ENCODE results near the gene ADGRV1.

Gene ADGRV1

DNA sequence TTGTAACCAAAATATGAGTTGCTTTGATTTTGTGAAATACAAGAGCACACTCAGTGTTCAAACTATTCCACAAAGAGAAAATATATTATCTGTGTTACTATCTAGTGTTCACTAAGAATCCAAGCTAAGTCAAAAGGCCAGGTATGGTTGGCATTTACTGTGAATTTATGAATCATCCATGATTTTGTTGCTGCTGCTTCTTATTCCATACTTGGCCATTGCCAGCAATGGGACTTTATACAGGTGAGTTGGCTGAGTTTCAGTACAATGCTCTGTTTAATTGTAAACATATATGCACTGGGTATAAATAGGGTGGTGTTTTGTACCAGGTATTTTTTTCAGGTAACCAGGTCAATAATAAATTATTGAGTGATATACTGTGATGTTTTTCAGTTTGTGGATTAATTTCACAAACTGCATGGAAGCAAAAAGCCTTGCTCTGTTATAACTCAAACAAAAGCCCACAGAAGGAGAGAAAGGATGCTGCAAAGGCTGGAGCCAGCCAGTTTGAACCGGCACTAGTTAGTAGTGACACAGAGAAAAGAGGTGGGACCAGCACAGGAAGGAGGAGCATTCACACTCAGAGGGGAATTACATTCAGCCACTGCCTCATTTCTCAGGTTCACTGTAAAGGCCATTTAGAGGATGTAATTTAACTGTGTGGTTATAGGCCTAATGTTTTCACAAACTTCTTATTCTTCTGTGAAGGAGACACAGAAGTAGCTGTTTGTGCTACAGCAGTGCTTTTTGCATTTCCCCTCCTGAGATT lies 381.8 kb downstream of the ADGRV1 start (continued):
- no peak for TF ChIP-seq SP2 (tag by site-specific recombination; IDR thresholded peaks at IDR 0.05)
- TF ChIP-seq, protein P1, sequence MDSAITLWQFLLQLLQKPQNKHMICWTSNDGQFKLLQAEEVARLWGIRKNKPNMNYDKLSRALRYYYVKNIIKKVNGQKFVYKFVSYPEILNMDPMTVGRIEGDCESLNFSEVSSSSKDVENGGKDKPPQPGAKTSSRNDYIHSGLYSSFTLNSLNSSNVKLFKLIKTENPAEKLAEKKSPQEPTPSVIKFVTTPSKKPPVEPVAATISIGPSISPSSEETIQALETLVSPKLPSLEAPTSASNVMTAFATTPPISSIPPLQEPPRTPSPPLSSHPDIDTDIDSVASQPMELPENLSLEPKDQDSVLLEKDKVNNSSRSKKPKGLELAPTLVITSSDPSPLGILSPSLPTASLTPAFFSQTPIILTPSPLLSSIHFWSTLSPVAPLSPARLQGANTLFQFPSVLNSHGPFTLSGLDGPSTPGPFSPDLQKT (IDR thresholded peaks at IDR 0.05; ENCODE audit: borderline replicate concordance, low read depth, low read length) = no peak
- TF ChIP-seq, protein P2, sequence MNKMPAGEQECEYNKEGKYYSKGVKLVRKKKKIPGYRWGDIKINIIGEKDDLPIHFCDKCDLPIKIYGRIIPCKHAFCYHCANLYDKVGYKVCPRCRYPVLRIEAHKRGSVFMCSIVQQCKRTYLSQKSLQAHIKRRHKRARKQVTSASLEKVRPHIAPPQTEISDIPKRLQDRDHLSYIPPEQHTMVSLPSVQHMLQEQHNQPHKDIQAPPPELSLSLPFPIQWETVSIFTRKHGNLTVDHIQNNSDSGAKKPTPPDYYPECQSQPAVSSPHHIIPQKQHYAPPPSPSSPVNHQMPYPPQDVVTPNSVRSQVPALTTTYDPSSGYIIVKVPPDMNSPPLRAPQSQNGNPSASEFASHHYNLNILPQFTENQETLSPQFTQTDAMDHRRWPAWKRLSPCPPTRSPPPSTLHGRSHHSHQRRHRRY (tag by site-specific recombination; IDR thresholded peaks at IDR 0.05) = no peak
- TF ChIP-seq, protein P3, sequence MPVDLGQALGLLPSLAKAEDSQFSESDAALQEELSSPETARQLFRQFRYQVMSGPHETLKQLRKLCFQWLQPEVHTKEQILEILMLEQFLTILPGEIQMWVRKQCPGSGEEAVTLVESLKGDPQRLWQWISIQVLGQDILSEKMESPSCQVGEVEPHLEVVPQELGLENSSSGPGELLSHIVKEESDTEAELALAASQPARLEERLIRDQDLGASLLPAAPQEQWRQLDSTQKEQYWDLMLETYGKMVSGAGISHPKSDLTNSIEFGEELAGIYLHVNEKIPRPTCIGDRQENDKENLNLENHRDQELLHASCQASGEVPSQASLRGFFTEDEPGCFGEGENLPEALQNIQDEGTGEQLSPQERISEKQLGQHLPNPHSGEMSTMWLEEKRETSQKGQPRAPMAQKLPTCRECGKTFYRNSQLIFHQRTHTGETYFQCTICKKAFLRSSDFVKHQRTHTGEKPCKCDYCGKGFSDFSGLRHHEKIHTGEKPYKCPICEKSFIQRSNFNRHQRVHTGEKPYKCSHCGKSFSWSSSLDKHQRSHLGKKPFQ (tag by site-specific recombination; IDR thresholded peaks at IDR 0.05) = peak; percentile 97
- TF ChIP-seq FEZF1 (tag by site-specific recombination; IDR thresholded peaks at IDR 0.05) = 0 out of 2 replicates have a peak, but pooled peaks have one; percentile 36
- TF ChIP-seq ZSCAN30 (tag by site-specific recombination; IDR thresholded peaks at IDR 0.05) = no peak
- no peak for TF ChIP-seq ZNF433 (tag by site-specific recombination; IDR thresholded peaks at IDR 0.05; ENCODE audit: low read depth)
- no peak for TF ChIP-seq ZBTB21 (tag by site-specific recombination; IDR thresholded peaks at IDR 0.05)
- no peak for TF ChIP-seq ZNF777 (tag by site-specific recombination; IDR thresholded peaks at IDR 0.05; ENCODE audit: borderline replicate concordance)
- TF ChIP-seq, protein P4, sequence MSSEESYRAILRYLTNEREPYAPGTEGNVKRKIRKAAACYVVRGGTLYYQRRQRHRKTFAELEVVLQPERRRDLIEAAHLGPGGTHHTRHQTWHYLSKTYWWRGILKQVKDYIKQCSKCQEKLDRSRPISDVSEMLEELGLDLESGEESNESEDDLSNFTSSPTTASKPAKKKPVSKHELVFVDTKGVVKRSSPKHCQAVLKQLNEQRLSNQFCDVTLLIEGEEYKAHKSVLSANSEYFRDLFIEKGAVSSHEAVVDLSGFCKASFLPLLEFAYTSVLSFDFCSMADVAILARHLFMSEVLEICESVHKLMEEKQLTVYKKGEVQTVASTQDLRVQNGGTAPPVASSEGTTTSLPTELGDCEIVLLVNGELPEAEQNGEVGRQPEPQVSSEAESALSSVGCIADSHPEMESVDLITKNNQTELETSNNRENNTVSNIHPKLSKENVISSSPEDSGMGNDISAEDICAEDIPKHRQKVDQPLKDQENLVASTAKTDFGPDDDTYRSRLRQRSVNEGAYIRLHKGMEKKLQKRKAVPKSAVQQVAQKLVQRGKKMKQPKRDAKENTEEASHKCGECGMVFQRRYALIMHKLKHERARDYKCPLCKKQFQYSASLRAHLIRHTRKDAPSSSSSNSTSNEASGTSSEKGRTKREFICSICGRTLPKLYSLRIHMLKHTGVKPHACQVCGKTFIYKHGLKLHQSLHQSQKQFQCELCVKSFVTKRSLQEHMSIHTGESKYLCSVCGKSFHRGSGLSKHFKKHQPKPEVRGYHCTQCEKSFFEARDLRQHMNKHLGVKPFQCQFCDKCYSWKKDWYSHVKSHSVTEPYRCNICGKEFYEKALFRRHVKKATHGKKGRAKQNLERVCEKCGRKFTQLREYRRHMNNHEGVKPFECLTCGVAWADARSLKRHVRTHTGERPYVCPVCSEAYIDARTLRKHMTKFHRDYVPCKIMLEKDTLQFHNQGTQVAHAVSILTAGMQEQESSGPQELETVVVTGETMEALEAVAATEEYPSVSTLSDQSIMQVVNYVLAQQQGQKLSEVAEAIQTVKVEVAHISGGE (tag by site-specific recombination; conservative IDR thresholded peaks at IDR 0.05; ENCODE audit: low read depth) = peak; percentile 63; the same call in 1 of the 2 replicates
- TF ChIP-seq, protein P5, sequence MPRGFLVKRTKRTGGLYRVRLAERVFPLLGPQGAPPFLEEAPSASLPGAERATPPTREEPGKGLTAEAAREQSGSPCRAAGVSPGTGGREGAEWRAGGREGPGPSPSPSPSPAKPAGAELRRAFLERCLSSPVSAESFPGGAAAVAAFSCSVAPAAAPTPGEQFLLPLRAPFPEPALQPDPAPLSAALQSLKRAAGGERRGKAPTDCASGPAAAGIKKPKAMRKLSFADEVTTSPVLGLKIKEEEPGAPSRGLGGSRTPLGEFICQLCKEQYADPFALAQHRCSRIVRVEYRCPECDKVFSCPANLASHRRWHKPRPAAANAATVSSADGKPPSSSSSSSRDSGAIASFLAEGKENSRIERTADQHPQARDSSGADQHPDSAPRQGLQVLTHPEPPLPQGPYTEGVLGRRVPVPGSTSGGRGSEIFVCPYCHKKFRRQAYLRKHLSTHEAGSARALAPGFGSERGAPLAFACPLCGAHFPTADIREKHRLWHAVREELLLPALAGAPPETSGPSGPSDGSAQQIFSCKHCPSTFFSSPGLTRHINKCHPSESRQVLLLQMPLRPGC (tag by site-specific recombination; IDR thresholded peaks at IDR 0.05) = no peak
- TF ChIP-seq KLF16 (tag by site-specific recombination; IDR thresholded peaks at IDR 0.05) = no peak
- 0 out of 2 replicates have a peak, but pooled peaks have one; percentile 12 for TF ChIP-seq SP3 (tag by site-specific recombination; IDR thresholded peaks at IDR 0.05)
- no peak for TF ChIP-seq RBAK (tag by site-specific recombination; IDR thresholded peaks at IDR 0.05)
- no peak for TF ChIP-seq ZNF544 (tag by site-specific recombination; IDR thresholded peaks at IDR 0.05)
- no peak for TF ChIP-seq ZFP37 (tag by site-specific recombination; IDR thresholded peaks at IDR 0.05)
- TF ChIP-seq KLF8 (tag by site-specific recombination; IDR thresholded peaks at IDR 0.05) = 0 out of 2 replicates have a peak, but pooled peaks have one; percentile 38
- no peak for TF ChIP-seq ZNF549 (tag by site-specific recombination; IDR thresholded peaks at IDR 0.05)
- no peak for TF ChIP-seq ZNF555 (tag by site-specific recombination; conservative IDR thresholded peaks at IDR 0.05)
- no peak for TF ChIP-seq ZSCAN16 (tag by site-specific recombination; IDR thresholded peaks at IDR 0.05)
- no peak for TF ChIP-seq ZNF558 (tag by site-specific recombination; IDR thresholded peaks at IDR 0.05)
- no peak for TF ChIP-seq ZNF292 (tag by site-specific recombination; IDR thresholded peaks at IDR 0.05; ENCODE audit: borderline replicate concordance, low read depth)
- peak; percentile 47; the same call in 1 of the 2 replicates for TF ChIP-seq ZNF701 (tag by site-specific recombination; IDR thresholded peaks at IDR 0.05)
- TF ChIP-seq, protein P6, sequence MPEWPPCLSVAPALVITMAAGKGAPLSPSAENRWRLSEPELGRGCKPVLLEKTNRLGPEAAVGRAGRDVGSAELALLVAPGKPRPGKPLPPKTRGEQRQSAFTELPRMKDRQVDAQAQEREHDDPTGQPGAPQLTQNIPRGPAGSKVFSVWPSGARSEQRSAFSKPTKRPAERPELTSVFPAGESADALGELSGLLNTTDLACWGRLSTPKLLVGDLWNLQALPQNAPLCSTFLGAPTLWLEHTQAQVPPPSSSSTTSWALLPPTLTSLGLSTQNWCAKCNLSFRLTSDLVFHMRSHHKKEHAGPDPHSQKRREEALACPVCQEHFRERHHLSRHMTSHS (tag by site-specific recombination; IDR thresholded peaks at IDR 0.05) = no peak
- peak; percentile 63 for TF ChIP-seq ZFP69B (tag by site-specific recombination; IDR thresholded peaks at IDR 0.05)
- no peak for TF ChIP-seq ZNF132 (tag by site-specific recombination; IDR thresholded peaks at IDR 0.05; ENCODE audit: borderline replicate concordance)
- TF ChIP-seq, protein P7, sequence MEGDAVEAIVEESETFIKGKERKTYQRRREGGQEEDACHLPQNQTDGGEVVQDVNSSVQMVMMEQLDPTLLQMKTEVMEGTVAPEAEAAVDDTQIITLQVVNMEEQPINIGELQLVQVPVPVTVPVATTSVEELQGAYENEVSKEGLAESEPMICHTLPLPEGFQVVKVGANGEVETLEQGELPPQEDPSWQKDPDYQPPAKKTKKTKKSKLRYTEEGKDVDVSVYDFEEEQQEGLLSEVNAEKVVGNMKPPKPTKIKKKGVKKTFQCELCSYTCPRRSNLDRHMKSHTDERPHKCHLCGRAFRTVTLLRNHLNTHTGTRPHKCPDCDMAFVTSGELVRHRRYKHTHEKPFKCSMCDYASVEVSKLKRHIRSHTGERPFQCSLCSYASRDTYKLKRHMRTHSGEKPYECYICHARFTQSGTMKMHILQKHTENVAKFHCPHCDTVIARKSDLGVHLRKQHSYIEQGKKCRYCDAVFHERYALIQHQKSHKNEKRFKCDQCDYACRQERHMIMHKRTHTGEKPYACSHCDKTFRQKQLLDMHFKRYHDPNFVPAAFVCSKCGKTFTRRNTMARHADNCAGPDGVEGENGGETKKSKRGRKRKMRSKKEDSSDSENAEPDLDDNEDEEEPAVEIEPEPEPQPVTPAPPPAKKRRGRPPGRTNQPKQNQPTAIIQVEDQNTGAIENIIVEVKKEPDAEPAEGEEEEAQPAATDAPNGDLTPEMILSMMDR (tag by site-specific recombination; IDR thresholded peaks at IDR 0.05) = no peak
- peak; percentile 51; the same call in 1 of the 2 replicates for TF ChIP-seq MZF1 (tag by site-specific recombination; IDR thresholded peaks at IDR 0.05; ENCODE audit: borderline replicate concordance)
